GM18511 (cell line): ENCODE measurements around the gene PRDM13.

Experiments
- ATAC-seq: cut with Tn5 transposase; IDR thresholded peaks from one replicate; pipeline ENCODE4 v1.9.1; 2021; ENCODE audit warnings: mild to moderate bottlenecking, moderate library complexity; ENCODE audit not compliant: unreplicated experiment

Gene PRDM13

DNA sequence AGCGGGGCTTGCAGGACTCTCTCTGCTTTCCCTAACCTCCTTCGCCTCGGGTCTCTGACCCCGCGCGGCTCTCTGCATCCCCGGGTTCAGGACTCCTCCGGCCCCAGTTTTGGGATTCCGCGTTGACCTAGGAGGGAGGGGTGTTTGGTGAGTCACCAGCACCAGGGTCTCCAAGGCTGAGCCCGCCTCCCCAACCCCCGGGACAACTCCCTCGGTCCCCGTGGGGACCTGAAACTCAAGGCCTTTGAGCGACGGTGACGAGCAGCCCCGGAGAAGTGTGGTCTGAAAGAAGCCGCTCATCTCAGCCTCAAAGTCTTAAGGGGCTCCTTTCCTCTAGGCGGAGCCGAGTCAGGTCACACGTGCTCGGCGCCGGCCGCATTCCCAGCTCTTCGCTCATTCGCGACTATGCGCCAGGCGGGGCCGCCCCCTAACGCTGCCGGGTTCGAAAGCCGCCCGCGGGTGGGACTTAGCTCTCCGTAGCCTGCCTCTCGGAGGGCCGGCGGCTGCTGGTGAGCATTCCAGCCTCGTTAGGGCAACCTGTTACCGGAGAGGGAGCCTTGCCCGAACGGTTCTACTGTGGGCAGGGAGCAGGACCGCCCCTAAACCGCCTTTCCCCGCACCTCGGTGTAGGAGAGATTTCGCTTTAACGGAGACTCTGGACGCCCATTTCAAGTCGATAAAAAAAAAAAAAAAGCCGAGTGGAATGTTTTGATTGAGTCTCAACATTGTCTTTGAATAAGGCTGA lies 3.0 kb upstream of the PRDM13 start:
- ATAC-seq, result peak; percentile 53

DNA sequence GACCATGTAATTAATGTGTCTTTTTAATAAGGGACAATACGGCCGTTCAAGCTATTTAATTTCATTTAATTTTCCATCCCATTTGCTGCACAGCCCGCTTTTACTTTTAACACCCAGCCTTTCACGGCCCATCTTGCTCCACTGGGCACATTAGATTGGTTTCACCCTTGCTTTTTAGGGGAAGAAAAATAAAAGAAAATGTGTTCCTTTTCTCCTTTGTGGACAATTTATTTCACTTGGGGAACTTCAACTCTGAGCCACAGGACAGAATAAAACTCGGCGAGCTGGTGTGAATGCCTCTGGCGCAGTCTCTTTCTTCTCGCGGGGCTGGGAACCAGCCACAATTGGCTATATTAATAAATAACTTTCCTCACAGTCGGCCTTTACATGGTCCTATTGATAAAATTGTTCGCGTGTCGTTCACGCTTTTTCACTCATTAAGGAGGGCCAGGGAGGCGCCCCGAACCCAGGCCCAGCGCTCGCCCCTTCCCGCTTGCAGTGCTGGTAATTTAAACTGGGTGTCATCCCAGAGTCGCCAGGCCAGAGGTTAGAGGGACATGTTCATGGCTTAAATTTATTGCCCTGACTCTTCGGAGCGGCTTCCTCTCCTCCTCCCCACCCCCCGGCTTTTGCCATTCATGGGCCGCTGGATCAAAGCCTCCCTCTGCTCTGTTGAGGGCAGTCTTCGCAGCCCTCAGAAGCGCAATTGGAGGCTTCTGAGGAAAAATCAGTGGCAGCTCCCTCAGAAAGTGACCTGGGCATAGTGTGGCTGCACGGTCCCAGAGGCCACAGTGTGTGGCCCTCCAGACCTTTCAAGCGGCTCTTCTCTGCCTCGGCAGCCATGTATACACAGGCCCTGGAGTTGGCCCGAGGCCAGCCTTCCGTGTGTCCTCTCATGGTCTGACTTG lies 2.2 kb upstream of the PRDM13 start:
- ATAC-seq, result no peak

DNA sequence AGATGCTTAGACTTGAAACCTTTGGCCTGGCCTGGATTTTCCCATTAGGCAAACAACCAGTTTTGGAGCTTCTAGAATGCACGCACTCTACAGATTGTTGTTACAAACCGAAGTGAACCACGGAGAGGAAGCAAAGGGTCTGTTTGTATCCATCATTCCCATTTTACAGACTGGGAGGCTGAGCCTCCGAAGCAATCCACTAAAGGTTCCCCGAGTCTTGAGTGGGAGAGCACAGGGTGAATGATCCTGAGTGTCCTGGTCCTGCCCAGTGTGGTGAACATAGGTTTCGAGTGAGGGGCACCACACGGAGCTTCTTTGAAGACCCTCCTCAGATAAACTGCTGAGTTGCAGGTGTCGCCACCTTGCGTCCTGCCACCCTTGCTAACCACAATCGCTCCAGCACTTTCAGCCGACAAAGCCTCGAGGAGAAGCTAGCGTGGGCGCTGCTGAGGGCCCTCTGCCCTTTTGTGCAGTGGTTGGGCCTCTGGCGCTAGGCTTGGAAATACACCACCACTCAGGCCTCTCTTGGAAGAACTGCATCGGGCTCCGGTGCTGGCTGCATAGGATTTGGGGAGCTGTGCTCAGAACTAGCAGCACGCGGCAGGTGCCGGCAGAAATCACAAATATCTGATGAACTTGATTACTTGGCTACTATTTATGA lies 1.4 kb upstream of the PRDM13 start:
- no peak for ATAC-seq

DNA sequence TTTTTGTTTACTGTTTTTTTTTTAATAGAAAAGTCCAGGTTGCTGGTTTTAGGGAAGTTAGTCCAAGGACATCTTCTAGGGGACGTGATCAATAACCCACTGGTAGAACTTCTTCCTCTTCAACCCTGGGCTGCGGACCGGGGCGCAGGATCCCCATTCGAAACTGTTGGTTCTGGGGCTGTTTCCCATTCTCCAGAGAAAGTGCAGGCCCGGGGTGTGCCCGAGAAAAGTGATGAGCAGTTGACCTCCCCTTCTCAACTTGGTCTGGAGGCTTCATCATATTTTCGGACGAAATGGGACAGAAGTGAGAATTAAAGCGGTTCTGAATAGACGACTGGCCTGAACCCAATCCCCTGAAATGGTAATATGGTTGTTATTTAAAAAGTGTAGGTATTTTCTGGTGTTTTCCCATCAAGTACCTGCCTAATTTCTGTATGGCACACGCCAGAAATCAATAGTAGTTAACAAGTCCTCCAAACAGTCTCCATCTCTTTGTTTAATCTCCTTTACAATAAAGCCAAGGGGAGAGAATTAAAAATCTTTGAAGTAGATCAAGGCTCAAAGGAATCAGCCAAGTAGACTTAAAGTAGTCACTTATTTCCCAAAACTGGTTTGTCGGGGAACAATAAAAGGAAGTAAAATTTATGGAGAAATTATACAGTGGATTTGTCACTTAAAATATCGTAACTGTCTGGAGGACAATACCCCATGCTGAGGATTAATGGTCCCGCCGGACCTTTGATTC lies 550 bp upstream of the PRDM13 start:
- no peak for ATAC-seq

DNA sequence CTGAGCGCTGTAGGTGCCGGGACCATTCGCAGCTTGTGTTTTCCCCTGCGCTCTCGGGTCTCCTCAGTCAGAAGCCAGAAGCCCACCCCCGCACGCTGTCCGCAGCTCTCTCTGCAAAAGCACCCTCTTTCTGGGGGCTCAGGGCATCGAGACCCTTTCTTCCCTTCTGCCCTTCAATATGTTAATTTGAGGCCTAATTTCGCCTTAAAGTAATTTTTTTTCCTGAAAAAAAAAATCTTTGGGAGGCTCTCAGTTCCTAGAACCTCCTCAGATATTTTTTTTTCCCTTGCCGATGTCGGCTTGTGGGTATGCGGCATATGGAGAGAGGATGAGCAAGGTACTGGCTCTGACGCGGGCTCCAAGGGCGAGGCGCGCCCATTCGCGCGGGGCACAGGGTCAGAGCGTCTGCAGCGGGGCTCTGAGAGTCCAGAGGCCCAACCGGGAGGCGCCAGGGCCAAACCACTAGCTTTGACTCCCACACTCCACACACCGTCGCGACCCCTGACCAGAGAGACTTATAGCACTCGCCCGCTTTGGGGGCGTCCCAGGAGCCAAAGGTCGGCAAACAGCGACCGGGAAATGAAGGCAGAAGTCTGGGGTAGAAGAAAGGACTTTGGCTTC lies 893 bp downstream of the PRDM13 start:
- ATAC-seq, result no peak

DNA sequence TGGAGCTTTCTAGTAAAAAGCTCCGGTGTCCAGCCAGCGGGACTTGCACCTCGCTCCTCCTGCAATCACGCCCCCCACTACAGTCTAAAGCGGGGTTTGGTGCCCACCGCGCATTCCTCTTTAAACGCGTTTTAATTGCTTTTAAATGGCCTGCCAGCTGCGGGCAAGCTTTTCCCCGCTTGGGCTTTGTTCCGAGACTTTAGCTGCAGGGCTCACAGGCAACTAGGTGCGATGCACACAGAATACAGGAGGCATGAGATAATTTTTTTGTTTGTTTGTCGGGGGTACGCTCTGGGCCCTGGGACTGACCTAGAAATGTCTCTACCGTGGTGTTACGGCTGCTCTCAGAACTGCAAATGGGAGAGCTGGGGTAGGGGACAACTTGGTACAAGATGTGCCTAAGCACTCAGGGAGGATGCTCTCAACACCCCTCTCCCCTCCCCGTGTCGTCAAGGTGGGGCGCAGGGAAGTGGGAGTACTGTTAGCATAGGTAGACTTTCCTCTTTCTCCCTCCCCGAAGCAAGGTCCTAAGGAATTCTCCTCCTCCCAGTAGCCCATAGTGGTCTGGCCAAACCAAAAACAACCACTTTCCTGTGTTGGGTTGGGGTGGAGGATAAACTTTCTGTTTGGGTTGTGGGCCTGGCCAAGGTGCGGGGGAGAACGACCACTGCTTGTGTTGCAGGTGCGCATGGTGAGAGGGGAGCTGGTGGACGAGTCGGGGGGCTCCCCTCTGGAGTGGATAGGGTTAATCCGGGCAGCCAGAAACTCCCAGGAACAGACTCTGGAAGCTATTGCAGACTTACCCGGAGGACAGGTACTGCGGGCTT lies 1.6 kb downstream of the PRDM13 start:
- no peak for ATAC-seq

DNA sequence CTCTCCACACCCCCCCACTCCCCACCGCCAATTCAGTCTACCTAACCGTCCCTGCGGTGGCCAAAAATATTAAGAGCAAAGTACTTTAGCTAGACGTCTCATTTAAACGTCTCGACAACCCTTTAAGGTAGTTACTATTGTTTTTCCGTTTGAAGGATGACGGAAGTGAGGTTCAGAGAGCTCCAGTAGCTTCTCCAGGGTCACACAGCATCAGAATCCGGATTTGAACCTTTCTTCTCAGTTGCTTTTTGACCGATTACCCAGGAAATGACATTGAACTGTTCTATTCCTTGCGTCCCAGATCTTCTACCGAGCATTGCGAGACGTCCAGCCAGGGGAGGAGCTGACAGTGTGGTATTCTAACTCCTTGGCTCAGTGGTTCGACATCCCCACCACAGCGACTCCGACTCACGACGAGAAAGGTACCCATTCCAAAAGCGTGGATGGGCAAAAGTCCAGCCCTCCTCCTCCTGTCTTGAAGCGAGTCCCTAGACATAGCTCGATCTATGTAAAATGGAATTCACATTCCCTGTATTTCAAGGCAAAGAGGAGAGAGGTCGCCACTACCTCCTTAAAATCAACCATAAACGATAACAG lies 2.4 kb downstream of the PRDM13 start:
- ATAC-seq, result no peak

DNA sequence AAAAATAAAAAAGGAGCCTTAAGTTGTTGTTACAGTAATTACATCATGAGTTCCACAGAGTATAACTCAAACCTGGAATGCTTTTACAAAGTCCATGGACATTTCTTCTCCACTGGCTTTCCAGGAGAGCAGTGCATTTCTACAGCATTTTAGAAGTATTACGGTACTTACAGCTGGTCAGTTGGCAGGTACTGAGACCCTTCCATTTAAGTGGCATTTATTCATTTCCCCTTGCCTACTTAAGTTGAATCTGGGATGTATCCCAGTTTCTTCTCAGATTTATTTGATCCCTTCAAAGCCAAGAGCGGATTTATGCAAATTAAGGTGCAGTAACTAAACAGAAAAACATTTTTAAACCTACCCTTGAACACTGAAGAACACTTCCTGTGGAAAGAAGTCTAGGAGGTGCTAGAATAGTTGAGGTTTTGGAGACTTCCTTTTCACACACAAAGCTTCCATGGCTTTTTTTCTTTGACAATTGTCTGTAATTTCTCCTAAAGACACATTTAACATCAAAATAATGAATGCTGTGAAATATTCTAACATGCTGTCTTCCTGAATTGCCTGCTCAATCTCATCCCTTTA lies 3.4 kb downstream of the PRDM13 start:
- no peak for ATAC-seq

DNA sequence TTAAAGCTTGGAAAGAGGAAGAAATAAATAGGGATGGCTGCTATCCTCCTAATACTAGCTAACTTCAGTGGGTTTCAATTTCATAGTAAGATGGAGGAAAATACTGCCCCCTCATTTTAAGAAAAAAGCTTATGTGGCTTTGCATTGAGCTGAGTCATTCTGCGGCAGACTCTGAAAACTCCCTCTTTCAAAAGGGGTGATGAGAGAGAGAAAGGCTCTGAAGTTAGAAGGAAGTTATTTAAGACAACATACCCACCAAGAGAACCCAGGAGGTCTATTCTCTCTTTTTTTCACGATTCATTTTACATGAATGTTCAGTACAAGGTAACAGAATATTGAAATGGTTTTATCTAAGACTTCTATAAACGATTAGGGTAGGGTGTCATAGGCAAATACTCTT lies 4.5 kb downstream of the PRDM13 start:
- ATAC-seq, result peak; percentile 56

DNA sequence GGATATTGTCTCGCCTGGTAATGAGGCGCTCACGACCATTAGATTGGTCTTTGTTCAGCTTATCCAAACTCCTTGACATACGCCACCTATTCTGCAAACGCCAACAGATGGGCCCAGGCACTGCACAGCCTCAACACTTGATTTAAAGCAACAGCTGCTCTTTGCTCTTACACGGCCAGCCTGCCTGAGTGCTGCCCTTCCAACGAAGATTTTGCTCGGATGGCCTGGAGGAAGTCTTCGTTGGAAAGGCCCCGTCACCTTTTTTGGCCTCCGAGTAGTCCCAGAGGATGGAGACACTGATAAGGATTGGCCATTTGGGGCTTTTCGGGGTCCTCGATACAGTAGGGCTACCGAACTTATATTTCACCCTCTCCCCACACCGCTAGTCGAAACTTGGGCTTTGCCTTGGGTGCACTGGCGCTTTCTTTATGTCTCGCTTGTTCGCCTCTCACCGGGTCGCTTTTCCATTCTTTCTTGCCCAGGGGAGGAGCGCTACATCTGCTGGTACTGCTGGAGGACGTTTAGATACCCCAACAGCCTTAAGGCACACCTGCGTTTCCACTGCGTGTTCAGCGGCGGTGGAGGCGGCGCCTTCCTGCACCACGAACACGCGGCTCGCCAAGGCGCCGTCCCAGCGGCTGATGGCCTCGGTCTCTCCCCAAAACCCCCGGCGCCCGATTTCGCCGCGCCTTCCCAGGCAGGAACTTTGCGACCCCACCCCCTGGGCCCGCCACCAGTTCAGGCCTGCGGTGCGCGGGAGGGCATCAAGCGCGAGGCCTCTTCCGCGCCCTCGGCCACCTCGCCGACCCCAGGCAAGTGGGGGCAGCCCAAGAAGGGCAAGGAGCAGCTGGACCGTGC lies 6.1 kb downstream of the PRDM13 start:
- no peak for ATAC-seq

DNA sequence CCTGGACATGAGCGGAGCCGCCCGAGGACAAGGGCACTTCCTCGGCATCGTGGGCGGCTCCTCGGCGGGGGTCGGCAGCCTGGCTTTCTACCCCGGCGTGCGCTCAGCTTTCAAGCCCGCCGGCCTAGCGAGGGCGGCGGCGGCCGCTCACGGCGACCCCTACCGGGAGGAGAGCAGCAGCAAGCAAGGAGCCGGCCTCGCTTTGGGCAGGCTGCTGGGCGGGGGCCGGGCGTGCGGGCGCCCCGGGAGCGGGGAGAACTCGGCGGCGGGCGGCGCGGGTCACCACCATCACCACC lies 6.7 kb downstream of the PRDM13 start:
- ATAC-seq, result peak; percentile 54

DNA sequence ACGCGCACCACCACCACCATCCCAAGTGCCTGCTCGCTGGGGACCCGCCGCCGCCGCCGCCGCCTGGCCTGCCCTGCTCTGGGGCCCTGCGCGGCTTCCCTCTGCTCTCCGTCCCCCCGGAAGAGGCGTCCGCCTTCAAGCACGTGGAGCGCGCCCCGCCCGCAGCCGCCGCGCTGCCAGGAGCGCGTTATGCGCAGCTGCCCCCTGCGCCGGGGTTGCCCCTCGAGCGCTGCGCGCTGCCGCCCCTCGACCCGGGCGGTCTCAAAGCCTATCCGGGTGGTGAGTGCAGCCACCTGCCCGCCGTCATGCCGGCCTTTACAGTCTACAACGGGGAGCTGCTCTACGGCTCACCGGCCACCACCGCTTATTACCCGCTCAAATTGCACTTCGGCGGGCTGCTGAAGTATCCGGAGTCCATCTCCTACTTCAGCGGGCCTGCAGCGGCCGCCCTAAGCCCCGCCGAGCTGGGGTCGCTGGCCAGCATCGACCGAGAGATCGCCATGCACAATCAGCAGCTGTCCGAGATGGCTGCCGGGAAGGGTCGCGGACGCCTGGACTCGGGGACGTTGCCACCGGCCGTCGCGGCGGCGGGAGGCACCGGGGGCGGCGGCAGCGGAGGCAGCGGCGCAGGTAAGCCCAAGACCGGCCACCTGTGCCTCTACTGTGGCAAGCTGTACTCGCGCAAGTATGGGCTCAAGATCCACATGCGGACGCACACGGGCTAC lies 7.2 kb downstream of the PRDM13 start:
- peak; percentile 65 for ATAC-seq

DNA sequence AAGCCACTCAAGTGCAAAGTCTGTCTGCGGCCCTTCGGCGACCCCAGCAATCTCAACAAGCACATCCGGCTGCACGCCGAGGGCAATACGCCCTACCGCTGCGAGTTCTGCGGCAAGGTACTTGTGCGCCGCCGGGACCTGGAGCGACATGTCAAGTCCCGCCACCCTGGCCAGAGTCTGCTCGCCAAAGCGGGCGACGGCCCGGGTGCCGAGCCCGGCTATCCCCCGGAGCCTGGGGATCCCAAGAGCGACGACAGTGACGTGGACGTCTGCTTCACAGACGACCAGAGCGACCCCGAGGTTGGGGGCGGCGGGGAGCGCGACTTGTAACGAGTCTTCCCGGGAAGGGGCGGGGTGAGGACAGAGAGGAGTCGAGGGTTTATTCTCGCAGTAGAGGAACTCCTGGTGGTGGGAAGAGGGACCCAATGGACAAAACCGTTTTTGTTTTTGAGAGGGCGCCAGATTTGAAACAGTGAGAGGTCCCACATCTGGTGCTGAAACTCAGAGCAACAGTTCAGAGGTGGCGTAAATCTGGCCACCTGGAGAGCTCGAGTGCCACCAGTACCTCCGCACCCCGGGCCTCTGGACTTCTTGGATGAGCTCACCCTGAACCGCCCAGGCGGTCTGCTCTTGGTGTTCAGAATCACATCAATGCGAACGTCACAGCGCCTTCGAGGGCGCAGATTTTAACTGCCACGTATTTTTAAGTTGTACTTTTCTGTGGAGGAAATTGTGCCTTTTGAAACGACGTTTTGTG lies 8.0 kb downstream of the PRDM13 start:
- ATAC-seq, result peak; percentile 36

DNA sequence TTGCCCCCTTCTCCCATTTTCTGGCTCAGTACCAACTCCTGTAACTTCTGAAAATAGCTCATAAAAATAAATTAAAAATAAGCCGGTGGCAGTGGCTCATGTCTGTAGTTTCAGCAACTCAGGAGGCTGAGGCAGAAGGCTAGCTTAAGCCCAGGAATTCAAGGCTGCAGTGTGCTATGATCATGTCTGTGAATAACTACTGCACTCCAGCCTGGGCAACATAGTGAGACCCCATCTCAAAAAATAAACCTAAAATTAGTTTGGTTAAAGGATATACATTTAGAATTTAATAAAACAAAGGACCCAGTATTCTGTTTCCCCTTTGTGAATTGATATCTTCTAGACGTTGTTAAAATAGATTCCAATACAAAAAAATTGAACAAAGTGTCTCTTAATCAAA lies 10.5 kb downstream of the PRDM13 start:
- no peak for ATAC-seq

DNA sequence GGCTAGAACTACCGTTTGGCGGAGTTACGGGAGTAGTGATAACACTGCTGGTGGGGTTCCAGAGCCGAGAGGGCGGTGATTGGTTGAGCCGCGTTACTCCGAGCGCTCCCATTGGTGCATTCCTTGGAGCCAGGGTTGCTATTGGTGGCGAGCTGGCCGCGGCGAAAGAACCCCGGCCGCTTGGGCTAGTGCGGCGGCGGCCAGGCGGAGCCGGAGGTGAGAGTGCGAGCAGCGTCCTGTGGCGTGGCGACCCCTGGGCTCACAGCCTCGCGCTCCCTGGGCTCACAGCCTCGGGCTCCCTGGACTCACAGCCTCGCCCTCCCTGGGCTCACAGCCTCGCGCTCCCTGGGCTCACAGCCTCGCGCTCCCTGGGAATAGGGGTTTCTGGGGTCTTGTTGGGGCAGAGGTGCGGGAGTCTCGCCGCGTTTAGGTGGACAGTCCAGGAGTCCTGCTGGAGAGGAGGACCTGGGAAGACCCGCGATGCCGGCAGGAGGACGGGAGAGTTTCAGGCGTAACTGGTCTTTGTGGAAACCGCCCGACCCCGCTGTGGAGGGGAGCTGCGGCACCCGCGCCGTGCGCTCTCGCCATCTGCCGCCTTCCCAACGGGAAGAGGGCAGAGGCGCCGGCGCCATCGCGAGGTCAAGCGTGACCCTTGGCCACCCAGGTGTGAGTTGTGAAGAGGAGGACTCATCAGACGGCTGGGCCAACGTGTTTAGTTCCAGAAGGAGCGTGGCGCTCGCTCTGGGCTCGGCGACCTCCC lies 12.2 kb downstream of the PRDM13 start:
- no peak for ATAC-seq

DNA sequence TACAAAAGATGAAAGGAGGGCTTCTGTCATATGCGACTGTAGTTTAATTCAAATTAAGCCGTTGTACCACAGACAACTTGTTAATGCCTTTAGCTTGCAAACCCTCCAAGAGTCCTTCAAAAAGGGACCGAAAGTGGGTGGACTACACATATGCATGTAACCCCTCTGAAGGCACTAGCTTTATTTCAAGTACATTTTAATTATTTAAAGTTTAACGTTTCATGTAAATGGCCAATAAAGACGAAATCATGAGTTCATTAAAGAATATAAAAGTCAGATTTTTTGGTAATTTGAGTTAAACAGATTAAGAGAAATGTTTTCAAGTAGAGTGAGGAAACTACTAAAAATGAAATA lies 12.8 kb downstream of the PRDM13 start:
- no peak for ATAC-seq
